Heart left ventricle (tissue), 13 donors: ENCODE results near the gene CCNJL.

Experiments used
- CTCF ChIP-seq, 12 donors: fragments of 200-600 bp; sonication (generic) in 4 of 12; IDR thresholded peaks; one replicate each; pipeline versions ENCODE4 v1.5.0 to v1.8.0; 2018 to 2022; ENCODE audit warnings: antibody characterized with exemption in 12 of 12, mild to moderate bottlenecking in 5 of 12
- POLR2A ChIP-seq, 2 donors: fragments of 450-650 bp; IDR thresholded peaks; one replicate each; pipeline ENCODE4 v1.6.1; 2017; ENCODE audit warnings: antibody characterized with exemption in 2 of 2, mild to moderate bottlenecking in 2 of 2, moderate library complexity in 2 of 2
- donor health status: ischemic (EF 13 %, LVEDD 7.1; RV severe dilation, severe dysfunction).
- donor health status: DM: no; HTN: yes; CAD: no.
- donor health status: DM: no; HTN: no; CAD: no.
- donor health status: ischemic (EF 25% LVEDD 6.9; RV normal size, moderate dysfunction).
- donor health status: ischemic (EF 25% LVEDD 5.7; RV mildly dilated, moderate dysfunction).
- donor health status: ischemic (EF 35%, LVEDD 5.7; RV mildly dilated, moderate dysfunction).
- donor health status: nonischemic (EF 11% LVEDD 7.7; RV severe dilation, severe dysfunction).
- donor health status: DM: yes; HTN: yes; CAD: no.
- donor health status: PGD.
- donor health status: ischemic (EF 29% LVEDD 5.4; RV normal size, mild dysfunction).
- donor health status: nonischemic (EF 23%, LVEDD 6.1; RV moderate dilation, normal function).

- no peak for TF ChIP-seq CTCF (IDR thresholded peaks at IDR 0.05)
- TF ChIP-seq POLR2A (IDR thresholded peaks at IDR 0.05): no peak
Measured at GRCh38 chr5:160315968-160316367, 3.6 kb upstream of the CCNJL start.
